A549 (cell line): Measurements from ENCODE around the gene TOPORS. TPM values are rescaled to one million over a fixed set of nuclear protein-coding genes. Genes with fewer than 3 reads are reported as not detected.
A peak's percentile ranks its signal among the peaks of the same experiment; 100 is the strongest.

ENCODE experiments used
- ATAC-seq, 2 experiments: fragments of 200-7000 bp in 1 of 2; fragments of >200 bp in 1 of 2; cut with Nextera tagmentation in 1 of 2; cut with Tn5 transposase in 1 of 2; 3 replicates each; pipeline versions ENCODE4 v1.8.0 to v1.9.1; 2018 to 2020; ENCODE audit warnings: mild to moderate bottlenecking in 1 of 2, moderate library complexity in 1 of 2
- CTCF ChIA-PET: fragments of 300-600 bp; sonication (Branson Sonifier 250); formaldehyde crosslinking; extraction: SDS; loops from one replicate; lab custom pipeline; 2021; ENCODE audit warnings: antibody characterized with exemption, inconsistent platforms; lab: Yijun Ruan, JAX
- POLR2A ChIA-PET: fragments of 350-600 bp; formaldehyde crosslinking; extraction: SDS; loops from one replicate; lab custom pipeline; 2021; ENCODE audit warnings: antibody characterized with exemption, inconsistent platforms; lab: Yijun Ruan, JAX
- DNase-seq, 2 experiments: peaks; one replicate each; pipeline versions ENCODE4 v3.0.0 to v3.0.0-alpha.2; 2011 to 2016; ENCODE audit warnings: low read depth in 1 of 2, low spot score in 1 of 2
- FAIRE-seq: peaks from 2 replicates; lab custom pipeline; 2011; peaks lifted over from hg19 to GRCh38; lab: Jason Lieb, UNC
- H3K27ac ChIP-seq, 2 experiments: fragments of >200 bp; sonication (Bioruptor Twin); formaldehyde crosslinking; 3 replicates each; pipeline ENCODE4 v1.5.1; 2016 to 2017
- H3K4me1 ChIP-seq: fragments of >200 bp; sonication (Bioruptor Twin); formaldehyde crosslinking; 3 replicates; pipeline ENCODE4 v1.6.1; 2016
- H3K4me2 ChIP-seq: fragments of >200 bp; sonication (Bioruptor Twin); formaldehyde crosslinking; 3 replicates; pipeline ENCODE4 v1.6.1; 2016
- H3K4me3 ChIP-seq: fragments of >200 bp; sonication (Bioruptor Twin); formaldehyde crosslinking; 3 replicates; pipeline ENCODE4 v1.5.1; 2016
- H3K9me3 ChIP-seq: fragments of >200 bp; sonication (Bioruptor Twin); formaldehyde crosslinking; 3 replicates; pipeline ENCODE4 v1.6.1; 2016
- BHLHE40 ChIP-seq: IDR thresholded peaks from 2 replicates; pipeline ENCODE4 v1.6.1; 2012; ENCODE audit warnings: low read depth, low read length, inconsistent platforms
- CEBPB ChIP-seq, 2 experiments: fragments of >200 bp in 1 of 2; sonication (Bioruptor Twin) in 1 of 2; formaldehyde crosslinking in 1 of 2; IDR thresholded peaks; 2 replicates each; pipeline ENCODE4 v1.6.1; 2012 to 2016
- CHD2 ChIP-seq: fragments of 150-350 bp; IDR thresholded peaks from 2 replicates; pipeline ENCODE4 v1.6.1; 2014; ENCODE audit warnings: low read length; ENCODE audit not compliant: partially characterized antibody
- CHD4 ChIP-seq: fragments of 200-600 bp; sonication (generic); IDR thresholded peaks from 2 replicates; pipeline ENCODE4 v1.6.1; 2016; ENCODE audit warnings: antibody characterized with exemption, mild to moderate bottlenecking, borderline replicate concordance
- EHF ChIP-seq: fragments of 250-450 bp; sonication (Bioruptor Pico); IDR thresholded peaks from 2 replicates; pipeline ENCODE4 v1.5.0; 2020; ENCODE audit warnings: mild to moderate bottlenecking
- ESRRA ChIP-seq: fragments of 150-350 bp; IDR thresholded peaks from 2 replicates; pipeline ENCODE4 v1.6.1; 2014; ENCODE audit warnings: mild to moderate bottlenecking, low read length, borderline replicate concordance
- FOSB ChIP-seq: fragments of 250-450 bp; sonication (Bioruptor Pico); IDR thresholded peaks from 2 replicates; pipeline ENCODE4 v1.5.0; 2020; ENCODE audit warnings: mild to moderate bottlenecking, moderate library complexity
- HDAC2 ChIP-seq: fragments of 200-600 bp; sonication (generic); IDR thresholded peaks from 2 replicates; pipeline ENCODE4 v1.6.1; 2016
- HES2 ChIP-seq: fragments of >200 bp; sonication (Bioruptor Twin); formaldehyde crosslinking; IDR thresholded peaks from 2 replicates; pipeline ENCODE4 v1.6.1; 2016
- HEYL ChIP-seq: fragments of 250-450 bp; sonication (Bioruptor Pico); IDR thresholded peaks from 2 replicates; pipeline ENCODE4 v1.8.0; 2021; ENCODE audit warnings: mild to moderate bottlenecking, moderate library complexity
- MAFK ChIP-seq: fragments of 450-650 bp; IDR thresholded peaks from 2 replicates; pipeline ENCODE4 v1.6.1; 2014; ENCODE audit not compliant: partially characterized antibody
- MAX ChIP-seq: IDR thresholded peaks from 2 replicates; pipeline ENCODE4 v1.6.1; 2012
- NPAS2 ChIP-seq: fragments of 250-450 bp; sonication (Bioruptor Pico); IDR thresholded peaks from 2 replicates; pipeline ENCODE4 v1.8.0; 2022; ENCODE audit warnings: mild to moderate bottlenecking, moderate library complexity, borderline replicate concordance
- PBX3 ChIP-seq: IDR thresholded peaks from 2 replicates; pipeline ENCODE4 v1.6.1; 2012
- PHF8 ChIP-seq: fragments of 200-600 bp; sonication (generic); IDR thresholded peaks from 2 replicates; pipeline ENCODE4 v1.6.1; 2016; ENCODE audit warnings: low read depth, mild to moderate bottlenecking, antibody characterized with exemption, moderate library complexity, borderline replicate concordance
- POLR2A ChIP-seq: IDR thresholded peaks from 2 replicates; pipeline ENCODE4 v1.6.1; 2012; ENCODE audit warnings: mild to moderate bottlenecking, low read length
- POLR2AphosphoS2 ChIP-seq: conservative IDR thresholded peaks from 2 replicates; pipeline ENCODE4 v1.6.1; 2012; ENCODE audit warnings: low read length, improper control_type of control experiment, inconsistent platforms
- RCOR1 ChIP-seq: fragments of 150-350 bp; IDR thresholded peaks from 2 replicates; pipeline ENCODE4 v1.6.1; 2014; ENCODE audit warnings: antibody characterized with exemption, low read length, low read depth
- SREBF2 ChIP-seq: fragments of 450-650 bp; IDR thresholded peaks from 2 replicates; pipeline ENCODE4 v1.6.1; 2014; ENCODE audit warnings: mild to moderate bottlenecking, moderate library complexity
- TP53 ChIP-seq: fragments of 250-450 bp; sonication (Bioruptor Pico); IDR thresholded peaks from 2 replicates; pipeline ENCODE4 v1.5.0; 2021; ENCODE audit warnings: mild to moderate bottlenecking, moderate library complexity
- USF2 ChIP-seq: fragments of 450-650 bp; IDR thresholded peaks from 2 replicates; pipeline ENCODE4 v1.6.1; 2014; ENCODE audit warnings: antibody characterized with exemption
- ZFP36 ChIP-seq: fragments of 450-650 bp; IDR thresholded peaks from 2 replicates; pipeline ENCODE4 v1.6.1; 2014; ENCODE audit warnings: borderline replicate concordance; ENCODE audit not compliant: partially characterized antibody
- ZSCAN20 ChIP-seq: fragments of 250-450 bp; sonication (Bioruptor Pico); IDR thresholded peaks from 2 replicates; pipeline ENCODE4 v1.8.0; 2022; ENCODE audit warnings: mild to moderate bottlenecking, moderate library complexity
- WGBS: methylation state at CpG from one replicate; pipeline ENCODE4 v1.1.6; 2017; ENCODE audit errors: missing lambda C conversion rate; 5-methylcytosine and 5-hydroxymethylcytosine counted together
- polyA plus RNA-seq, 4 experiments: library from polyadenylated mRNA; depleted of rRNA in 3 of 4; stranded (reverse); fragments of >200 nt; fragmentation: RNase III in 1 of 4; extraction: RNeasy Plus Mini Kit Qiagen cat#74134 plus additional on column Dnase treatment in 1 of 4; gene quantifications; 2 replicates in 3 of 4; 3 replicates in 1 of 4; pipeline ENCODE4 v1.2.3, GENCODE V29; 2011 to 2017
- TF ChIP-seq, protein P1 (sequence below): IDR thresholded peaks from 2 replicates; pipeline ENCODE4 v1.6.1; 2012; ENCODE audit warnings: low read depth, borderline replicate concordance
- TF ChIP-seq, protein P2 (sequence below): fragments of 250-450 bp; sonication (Bioruptor Pico); IDR thresholded peaks from 2 replicates; pipeline ENCODE4 v1.5.0; 2020; ENCODE audit warnings: low read depth, mild to moderate bottlenecking, moderate library complexity

TOPORS gene
- polyA plus RNA-seq, 2 of the 4 experiments (the other 2 are of a cell fraction), result 18.2 to 22.2 TPM

- TF ChIP-seq FOSB (CRISPR knock-in tag) (no peak), MAFK (no peak), SREBF2 (no peak), EHF (CRISPR knock-in tag) (no peak), NPAS2 (CRISPR knock-in tag) (no peak), PBX3 (no peak), MAX (no peak)
- TF ChIP-seq, all 56 proteins: peak for 0
Observed at GRCh38 chr9:32554591-32554990, 2.2 kb upstream of the TOPORS start (continued).

DNA sequence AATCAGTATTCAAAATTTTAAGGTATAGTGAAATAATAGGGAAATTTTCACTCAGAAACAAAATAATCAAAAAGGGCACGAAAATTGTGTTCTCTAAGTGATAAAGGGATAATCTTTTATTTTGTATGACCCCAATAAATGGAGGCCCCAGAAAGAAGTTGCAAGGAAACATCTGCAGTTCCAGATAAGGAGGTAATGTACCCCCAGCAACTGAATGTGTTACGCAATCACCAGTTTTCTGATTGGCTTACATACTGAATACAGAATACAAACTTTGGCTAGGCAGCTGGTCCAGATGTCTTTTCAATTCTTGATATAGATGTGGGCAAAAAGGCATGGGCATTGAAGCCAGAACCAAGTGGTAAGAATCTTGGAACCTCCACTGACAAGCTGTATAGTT, 1.7 kb upstream of the TOPORS start:
- WGBS, result 86% methylated on average over 2 of the region's 2 CpGs
- Histone ChIP-seq H3K4me1 (peaks cover 17% of the 10 kb centered on the region), H3K27ac (no peak overlapping the region)
- FAIRE-seq, result no peak
- TF ChIP-seq USF2, result no peak
- TF ChIP-seq EHF (CRISPR knock-in tag), result no peak
- TF ChIP-seq, protein P1, sequence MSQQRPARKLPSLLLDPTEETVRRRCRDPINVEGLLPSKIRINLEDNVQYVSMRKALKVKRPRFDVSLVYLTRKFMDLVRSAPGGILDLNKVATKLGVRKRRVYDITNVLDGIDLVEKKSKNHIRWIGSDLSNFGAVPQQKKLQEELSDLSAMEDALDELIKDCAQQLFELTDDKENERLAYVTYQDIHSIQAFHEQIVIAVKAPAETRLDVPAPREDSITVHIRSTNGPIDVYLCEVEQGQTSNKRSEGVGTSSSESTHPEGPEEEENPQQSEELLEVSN, result no peak
- no peak for TF ChIP-seq CHD4
- TF ChIP-seq CEBPB (IDR thresholded peaks at IDR 0.05), result peak; percentile 87 to 91
- no peak for TF ChIP-seq MAX
- TF ChIP-seq ZFP36, result no peak
- TF ChIP-seq, all 56 proteins: peak for 1
- no peak for ATAC-seq
- CTCF ChIA-PET, result interaction anchor here (1.0 to 4.1 kb wide), 7 partner anchors 13 to 175 kb away, joined by 3 to 35 read pairs (median 5); partner anchors contain the start of gene RIGI
- H3K4me2 ChIP-seq, result no peak overlapping the region
- POLR2A ChIA-PET, result interaction anchor here (1.4 kb wide), 1 partner anchor 18 kb away, joined by 5 read pairs; no protein-coding TSS in a partner anchor
- H3K9me3 ChIP-seq, result no peaks in the 10 kb centered on the region
- no peak overlapping the region for H3K4me3 ChIP-seq
- DNase-seq, result no peak

DNA sequence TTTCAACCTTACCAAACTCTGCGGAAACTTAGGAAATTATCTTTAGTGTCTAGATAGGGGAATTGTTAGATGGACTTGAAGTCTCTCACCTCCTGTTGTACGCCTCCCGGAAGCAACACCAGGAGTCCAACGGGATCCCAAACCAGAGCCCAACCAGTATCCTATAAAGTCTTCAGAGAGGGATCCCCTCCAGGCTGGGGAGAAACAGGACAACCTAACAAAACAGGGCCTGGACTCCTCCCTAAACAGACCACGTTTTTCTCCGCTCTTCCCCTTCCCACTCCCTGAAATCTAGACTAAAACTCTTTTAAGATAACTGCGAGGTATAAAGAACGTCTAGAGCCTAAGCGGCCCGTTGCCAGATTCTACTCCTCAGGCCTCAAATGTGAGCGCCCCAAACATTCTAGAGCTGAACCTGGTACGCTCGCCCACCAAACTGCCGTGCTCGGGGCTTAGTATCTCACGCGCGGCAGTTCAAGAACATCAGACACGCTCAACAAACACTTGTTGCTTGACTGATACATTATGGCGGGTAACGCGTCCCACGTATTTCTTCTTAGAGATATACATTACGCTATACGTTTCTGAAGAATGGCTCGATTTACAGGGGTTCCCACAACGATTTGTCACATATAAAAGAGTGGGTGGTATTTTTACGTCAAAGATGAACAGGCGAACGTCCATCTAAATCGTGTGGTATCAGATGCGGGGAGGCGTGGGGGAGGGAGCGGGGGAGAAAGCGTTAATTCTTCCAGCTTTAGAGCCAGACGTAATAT, 922 bp downstream of the TOPORS start:
- Histone ChIP-seq H3K4me3 (peak overlapping the region; percentile 62), H3K9me3 (no peaks in the 10 kb centered on the region), H3K4me2 (peak overlapping the region; percentile 83), H3K4me1 (peaks cover 17% of the 10 kb centered on the region), H3K27ac (peak overlapping the region; percentile 94 to 96)
- CTCF ChIA-PET, result interaction anchor here (0.6 to 9.3 kb wide), 12 partner anchors 12 to 436 kb away, joined by 3 to 91 read pairs (median 6); partner anchors contain the start of gene NDUFB6
- POLR2A ChIA-PET, result interaction anchor here (0.6 to 2.6 kb wide), 7 partner anchors 21 to 474 kb away, joined by 3 to 14 read pairs (median 5); partner anchors contain the start of genes ACO1, DNAJA1, NDUFB6 and RIGI
- ATAC-seq (peak; percentile 49 to 50), DNase-seq (peak; percentile 32 to 64), FAIRE-seq (no peak)
- 1% methylated on average over 32 of the region's 36 CpGs for WGBS
- TF ChIP-seq CHD4 (no peak), RCOR1 (no peak), PHF8 (no peak), BHLHE40 (no peak), HDAC2 (no peak), HEYL (CRISPR knock-in tag) (no peak), TP53 (no peak), POLR2A (no peak), PBX3 (no peak), POLR2AphosphoS2 (no peak), HES2 (no peak), USF2 (no peak), NPAS2 (CRISPR knock-in tag) (no peak), ESRRA (no peak), CHD2 (no peak), ZSCAN20 (CRISPR knock-in tag) (no peak)
- TF ChIP-seq, protein P1, result peak; percentile 8; the same call in 1 of the 2 replicates
- TF ChIP-seq, protein P2, sequence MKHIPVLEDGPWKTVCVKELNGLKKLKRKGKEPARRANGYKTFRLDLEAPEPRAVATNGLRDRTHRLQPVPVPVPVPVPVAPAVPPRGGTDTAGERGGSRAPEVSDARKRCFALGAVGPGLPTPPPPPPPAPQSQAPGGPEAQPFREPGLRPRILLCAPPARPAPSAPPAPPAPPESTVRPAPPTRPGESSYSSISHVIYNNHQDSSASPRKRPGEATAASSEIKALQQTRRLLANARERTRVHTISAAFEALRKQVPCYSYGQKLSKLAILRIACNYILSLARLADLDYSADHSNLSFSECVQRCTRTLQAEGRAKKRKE (CRISPR knock-in tag), result no peak
